ENCODE data around the gene SPRY2.

Gene SPRY2

GRCh38 chr13:80339563-80339911 is 1.4 kb downstream of the SPRY2 start:
- ATAC-seq (ENCODE audit: low read depth) (no peak), DNase-seq (ENCODE audit: low spot score) (no peak)
- Histone ChIP-seq H3K27me3 (ENCODE audit: insufficient read depth, poor library complexity, severe bottlenecking) (no peaks in the 10 kb centered on the region), H3K36me3 (ENCODE audit: low read depth) (peaks cover 24% of the 10 kb centered on the region), H3K4me1 (ENCODE audit: insufficient read depth, poor library complexity, severe bottlenecking) (peaks cover 28% of the 10 kb centered on the region), H3K27ac (ENCODE audit: poor library complexity, severe bottlenecking) (peak overlapping the region; percentile 80), H3K4me3 (ENCODE audit: severe bottlenecking) (peak overlapping the region; percentile 81), H3K9me3 (ENCODE audit: severe bottlenecking) (no peaks in the 10 kb centered on the region)
- no peak for TF ChIP-seq CTCF (IDR thresholded peaks at IDR 0.05; ENCODE audit: poor library complexity, severe bottlenecking)

GRCh38 chr13:80338781-80339562 is 2.0 kb downstream of the SPRY2 start:
- Histone ChIP-seq H3K9me3 (ENCODE audit: severe bottlenecking) (no peaks in the 10 kb centered on the region), H3K36me3 (ENCODE audit: low read depth) (peaks cover 24% of the 10 kb centered on the region), H3K4me3 (ENCODE audit: severe bottlenecking) (peak overlapping the region; percentile 81), H3K4me1 (ENCODE audit: insufficient read depth, poor library complexity, severe bottlenecking) (peaks cover 31% of the 10 kb centered on the region), H3K27me3 (ENCODE audit: insufficient read depth, poor library complexity, severe bottlenecking) (no peaks in the 10 kb centered on the region), H3K27ac (ENCODE audit: poor library complexity, severe bottlenecking) (peak overlapping the region; percentile 80)
- peak; percentile 38 for TF ChIP-seq CTCF (IDR thresholded peaks at IDR 0.05; ENCODE audit: poor library complexity, severe bottlenecking)
- peak; percentile 60 for DNase-seq (ENCODE audit: low spot score)
- ATAC-seq (ENCODE audit: low read depth): peak; percentile 24

- no peak for DNase-seq (ENCODE audit: low spot score)
- no peak for TF ChIP-seq CTCF (IDR thresholded peaks at IDR 0.05; ENCODE audit: poor library complexity, severe bottlenecking)
These were observed 3.4 kb downstream of the SPRY2 start for GRCh38 chr13:80337288-80338081.

GRCh38 chr13:80336776-80337287 is 4.1 kb downstream of the SPRY2 start:
- H3K36me3 ChIP-seq (ENCODE audit: low read depth): peaks cover 24% of the 10 kb centered on the region
- H3K4me3 ChIP-seq (ENCODE audit: severe bottlenecking): no peak overlapping the region
- no peak for TF ChIP-seq CTCF (IDR thresholded peaks at IDR 0.05; ENCODE audit: poor library complexity, severe bottlenecking)

More at GRCh38 chr13:80337288-80338081, 3.4 kb downstream of the SPRY2 start:
- Histone ChIP-seq H3K9me3 (ENCODE audit: severe bottlenecking) (no peaks in the 10 kb centered on the region), H3K4me3 (ENCODE audit: severe bottlenecking) (peak overlapping the region; percentile 81), H3K4me1 (ENCODE audit: insufficient read depth, poor library complexity, severe bottlenecking) (peaks cover 31% of the 10 kb centered on the region), H3K36me3 (ENCODE audit: low read depth) (peaks cover 24% of the 10 kb centered on the region), H3K27ac (ENCODE audit: poor library complexity, severe bottlenecking) (no peak overlapping the region), H3K27me3 (ENCODE audit: insufficient read depth, poor library complexity, severe bottlenecking) (no peaks in the 10 kb centered on the region)
- no peak for ATAC-seq (ENCODE audit: low read depth)

More at GRCh38 chr13:80336776-80337287, 4.1 kb downstream of the SPRY2 start:
- H3K27me3 ChIP-seq (ENCODE audit: insufficient read depth, poor library complexity, severe bottlenecking): no peaks in the 10 kb centered on the region
- ATAC-seq (ENCODE audit: low read depth) (no peak), DNase-seq (ENCODE audit: low spot score) (no peak)
- H3K9me3 ChIP-seq (ENCODE audit: severe bottlenecking): no peaks in the 10 kb centered on the region
- peaks cover 31% of the 10 kb centered on the region for H3K4me1 ChIP-seq (ENCODE audit: insufficient read depth, poor library complexity, severe bottlenecking)
- no peak overlapping the region for H3K27ac ChIP-seq (ENCODE audit: poor library complexity, severe bottlenecking)

All from RWPE2 (cell line).